ENCODE results near the gene KIF26B.

- TF ChIP-seq CTCF (conservative IDR thresholded peaks at IDR 0.05; ENCODE audit: low read depth, low read length), result no peak
- TF ChIP-seq EZH2 (IDR thresholded peaks at IDR 0.05; ENCODE audit: low read length, unreplicated experiment), result no peak
- no peak for TF ChIP-seq EZH2phosphoT487 (IDR thresholded peaks at IDR 0.05; ENCODE audit: borderline replicate concordance, low read length)
These were observed 425.1 kb downstream of the KIF26B start for GRCh38 chr1:245579881-245580280.
